HG03159 (cell line): ENCODE results near the gene SBDS.
"Not testable (repeated sequence)": the region's sequence is repeated elsewhere in the genome, so short reads cannot be mapped to it uniquely, and the experiment has no call there.

Source experiments
- ATAC-seq: cut with Tn5 transposase; IDR thresholded peaks from one replicate; pipeline ENCODE4 v1.9.1; 2021; ENCODE audit warnings: mild to moderate bottlenecking, moderate library complexity; ENCODE audit not compliant: unreplicated experiment

Gene SBDS

DNA sequence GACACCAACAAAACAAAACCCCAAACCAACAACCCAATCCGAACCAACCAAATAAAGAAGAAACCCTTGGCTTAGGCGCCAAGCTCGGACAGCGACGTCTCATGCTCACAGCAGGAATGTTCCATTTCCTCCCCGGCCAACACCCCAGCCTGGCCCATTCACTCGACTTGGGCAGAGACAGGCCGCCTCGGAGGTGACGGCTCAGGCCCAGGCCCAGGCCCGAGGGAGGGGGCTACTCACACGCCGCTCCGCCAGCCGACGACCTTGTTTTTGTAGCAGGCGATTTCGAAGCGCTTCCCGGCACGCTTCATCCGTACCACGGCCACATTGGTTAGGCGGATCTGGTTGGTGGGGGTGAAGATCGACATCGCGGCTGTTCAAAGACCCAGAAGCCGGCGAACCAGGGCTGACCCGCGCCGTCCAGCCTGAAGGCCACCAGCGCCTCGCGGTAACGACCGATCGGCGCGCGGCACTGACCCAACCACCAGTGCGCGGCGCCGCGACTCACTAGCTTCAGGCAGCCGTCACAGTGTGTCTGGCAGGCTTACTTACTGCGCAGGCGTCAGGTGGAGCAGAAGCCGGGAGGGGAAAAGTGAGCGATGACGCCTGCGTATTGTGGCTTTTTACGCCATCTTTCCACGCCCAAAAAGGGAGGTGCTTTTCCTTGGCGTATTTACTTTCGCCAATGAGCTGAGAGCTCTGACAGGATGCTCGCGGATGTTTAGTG is at the start of gene SBDS:
TSS of gene SBDS (minus strand) at position 537 of the 727 bp plus-strand sequence. CDS start at position 368, 169 bp downstream.
- ATAC-seq = peak; percentile 58

DNA sequence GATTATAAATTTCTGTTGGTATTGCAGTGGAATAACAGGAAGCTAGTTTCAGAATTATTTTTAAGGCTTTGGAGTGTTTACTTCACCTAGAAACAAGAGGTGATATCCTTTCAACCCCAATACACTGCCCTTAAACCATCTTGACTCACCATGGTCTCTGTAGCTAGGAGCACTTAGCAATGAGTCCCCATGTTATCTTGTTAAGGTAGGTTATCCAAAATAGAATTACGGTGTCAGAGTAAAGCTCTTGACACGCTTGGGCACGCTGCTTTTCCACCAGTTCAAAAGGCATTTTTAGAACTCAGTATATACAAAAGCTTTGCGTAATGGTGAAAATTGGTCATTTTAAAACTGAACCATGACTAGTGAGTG is 48.2 kb upstream of the SBDS start:
- not testable (repeated sequence) for ATAC-seq

DNA sequence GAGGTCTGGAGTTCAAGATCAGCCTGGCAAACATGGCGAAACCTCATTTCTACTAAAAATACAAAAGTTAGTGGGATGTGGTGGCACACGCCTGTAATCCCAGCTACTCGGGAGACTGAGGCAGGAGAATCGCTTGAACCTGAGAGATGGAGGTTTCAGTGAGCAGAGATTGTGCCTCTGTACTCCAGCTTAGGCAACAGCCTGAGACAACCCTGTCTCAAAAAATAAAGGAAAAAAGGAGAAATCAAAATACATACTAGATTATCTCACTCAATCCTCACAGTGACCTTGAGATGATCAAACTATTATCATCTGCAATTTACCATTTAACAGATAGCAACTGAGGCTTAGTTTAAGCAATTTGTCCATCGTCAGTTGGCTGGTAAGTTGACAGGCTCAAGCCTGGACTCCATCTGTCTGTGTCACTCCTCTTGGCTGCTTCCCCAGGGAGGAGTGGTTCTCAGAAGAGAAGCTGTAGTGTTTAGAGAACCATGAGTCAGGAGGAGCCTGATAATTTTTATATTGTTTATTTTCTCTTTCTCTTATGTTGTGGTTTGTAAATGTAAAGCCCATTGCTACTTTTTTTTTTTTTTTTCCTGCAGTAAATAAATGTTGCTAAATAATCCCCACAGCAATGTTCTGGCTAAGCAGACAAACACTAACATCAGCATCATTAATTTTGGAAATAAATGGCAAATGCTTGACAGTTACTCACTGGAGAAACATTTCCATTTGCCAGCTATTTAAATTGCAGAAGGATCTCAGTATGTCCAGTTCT is 47.6 kb upstream of the SBDS start:
- not testable (repeated sequence) for ATAC-seq

DNA sequence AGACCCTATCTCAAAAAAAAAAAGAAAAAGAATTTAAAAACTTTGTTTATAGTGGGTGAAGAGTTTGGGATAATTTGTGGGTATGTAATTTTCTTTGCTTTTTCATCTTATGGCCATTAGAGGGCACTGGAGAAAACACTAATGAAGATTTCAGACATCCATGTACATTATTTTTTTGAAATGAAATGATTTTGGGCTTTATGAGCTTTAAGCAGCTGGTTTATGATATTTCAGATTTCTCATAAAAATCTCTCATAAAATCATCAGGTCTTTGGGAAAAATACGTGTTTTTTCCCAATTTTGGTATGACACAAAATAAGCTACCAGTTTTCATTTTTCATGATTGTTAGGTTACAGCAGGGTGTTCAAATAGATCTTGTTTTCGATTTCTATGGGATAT is 45.4 kb upstream of the SBDS start:
- ATAC-seq = not testable (repeated sequence)

DNA sequence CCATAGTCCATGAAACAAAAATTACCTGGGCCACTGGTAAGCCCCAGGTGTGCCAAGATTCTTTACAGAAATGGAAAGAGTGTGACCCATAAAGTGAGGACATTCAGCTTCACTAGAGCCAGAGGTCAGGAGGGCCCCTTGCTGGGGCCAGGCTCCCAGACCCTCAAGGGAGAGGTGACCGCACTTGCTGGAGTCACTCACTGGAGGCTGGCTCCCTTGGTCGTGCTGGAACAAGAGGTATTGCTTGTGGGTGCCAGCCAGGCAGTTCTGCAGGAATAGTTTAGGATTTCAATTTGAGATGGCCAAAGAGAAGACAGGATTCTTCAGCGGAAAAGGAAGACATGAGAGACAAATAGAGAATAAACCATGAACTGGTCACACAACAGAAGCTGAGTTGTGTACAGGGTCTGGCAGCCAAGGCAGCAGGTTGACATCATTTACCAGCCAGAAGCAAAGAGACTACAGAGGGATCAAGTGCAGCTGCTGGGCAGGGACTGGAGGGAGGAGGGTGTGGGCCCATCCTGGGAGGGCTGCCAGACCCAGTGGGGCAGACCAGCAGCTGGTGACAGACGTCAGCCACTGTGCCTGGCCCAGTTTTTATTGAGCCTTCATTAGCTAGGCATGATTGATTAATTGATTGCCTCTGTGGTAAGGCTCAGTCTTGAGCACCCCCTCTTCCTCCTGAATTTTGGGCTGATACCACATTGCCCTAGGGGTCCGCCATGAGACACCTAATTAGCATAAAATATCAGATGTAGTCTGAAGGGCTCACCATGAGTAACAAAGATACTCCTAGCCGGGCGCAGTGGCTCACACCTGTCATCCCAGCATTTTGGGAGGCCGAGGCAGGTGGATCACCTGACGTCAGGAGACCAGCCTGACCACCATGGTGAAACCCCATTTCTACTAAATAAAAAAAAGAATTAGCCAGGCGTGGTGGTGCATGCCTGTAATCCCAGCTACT is 41.3 kb upstream of the SBDS start:
- ATAC-seq = not testable (repeated sequence)

DNA sequence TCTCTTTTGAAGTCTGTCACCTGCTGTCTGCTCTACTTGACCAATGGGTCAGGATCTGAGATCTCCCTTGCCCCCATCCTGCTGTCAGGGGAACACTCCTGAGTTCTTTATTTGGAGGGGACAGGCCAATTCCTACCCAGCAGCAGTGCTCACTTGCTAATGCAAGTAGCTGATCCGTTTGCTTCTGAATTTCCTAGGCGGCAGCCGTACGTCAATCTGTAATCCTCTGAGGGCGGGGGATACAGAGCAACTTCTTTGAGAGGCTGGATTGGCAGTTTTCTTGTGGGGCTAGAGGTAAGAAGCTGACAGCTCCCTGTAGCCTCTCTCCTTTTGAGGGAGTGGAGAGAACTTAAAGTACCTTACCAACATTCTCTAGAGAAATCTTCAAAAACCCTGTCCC is 37.9 kb upstream of the SBDS start:
- no peak for ATAC-seq

DNA sequence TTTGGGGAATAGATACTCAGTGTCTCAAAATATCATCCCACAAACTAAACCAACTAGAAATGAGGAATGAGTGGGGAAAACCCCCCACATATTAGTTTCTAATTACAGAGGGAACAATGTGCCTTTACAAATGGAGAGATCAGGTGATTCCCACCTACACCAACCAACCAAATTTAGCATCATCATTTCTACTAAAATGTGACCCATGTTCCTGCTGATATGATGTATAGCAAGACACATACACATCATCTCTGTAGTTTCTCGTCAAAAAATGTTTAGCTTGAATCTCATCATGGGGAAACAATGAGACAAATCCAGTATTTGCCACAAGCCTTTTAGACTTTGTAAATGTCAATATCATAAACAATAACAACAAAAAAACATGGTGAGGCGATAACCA is 36.3 kb upstream of the SBDS start:
- not testable (repeated sequence) for ATAC-seq

DNA sequence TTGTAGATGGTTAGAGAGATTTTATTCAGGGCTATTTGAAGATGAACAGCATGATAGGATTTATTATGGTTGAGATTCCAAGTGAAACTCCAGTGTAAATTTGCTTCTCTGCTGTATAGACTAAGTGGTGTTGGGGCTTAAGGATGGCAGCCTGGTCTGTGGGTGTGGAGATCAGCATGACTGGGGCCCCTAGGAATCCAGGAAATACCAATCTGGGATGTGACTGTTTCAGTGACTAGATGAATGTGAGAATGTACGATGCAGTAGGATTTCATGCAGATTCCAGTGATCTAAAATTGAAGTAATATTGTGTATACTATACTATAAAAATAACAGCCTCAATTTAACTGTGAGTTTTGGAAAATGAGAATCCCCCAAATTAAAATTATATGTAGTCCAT is 30.1 kb upstream of the SBDS start:
- ATAC-seq = not testable (repeated sequence)

DNA sequence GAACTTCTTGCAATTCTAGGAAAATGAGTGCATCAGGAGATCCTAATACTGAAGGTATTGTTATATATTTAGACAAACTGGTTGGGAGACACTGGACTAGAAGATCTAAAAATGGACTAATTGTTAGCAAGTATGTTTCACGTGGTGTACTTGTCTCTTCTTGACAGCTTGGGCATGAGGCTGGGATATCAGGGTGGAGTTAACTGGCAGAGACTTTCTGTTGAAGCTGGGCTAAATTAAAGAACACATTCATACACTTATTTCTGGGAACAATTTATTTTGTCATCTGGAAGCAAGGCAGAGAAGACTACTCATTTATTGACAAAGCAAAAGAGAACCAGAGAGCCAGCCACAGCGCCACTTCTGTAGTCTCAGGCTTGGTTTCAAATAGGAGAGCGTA is 27.1 kb upstream of the SBDS start:
- no peak for ATAC-seq

DNA sequence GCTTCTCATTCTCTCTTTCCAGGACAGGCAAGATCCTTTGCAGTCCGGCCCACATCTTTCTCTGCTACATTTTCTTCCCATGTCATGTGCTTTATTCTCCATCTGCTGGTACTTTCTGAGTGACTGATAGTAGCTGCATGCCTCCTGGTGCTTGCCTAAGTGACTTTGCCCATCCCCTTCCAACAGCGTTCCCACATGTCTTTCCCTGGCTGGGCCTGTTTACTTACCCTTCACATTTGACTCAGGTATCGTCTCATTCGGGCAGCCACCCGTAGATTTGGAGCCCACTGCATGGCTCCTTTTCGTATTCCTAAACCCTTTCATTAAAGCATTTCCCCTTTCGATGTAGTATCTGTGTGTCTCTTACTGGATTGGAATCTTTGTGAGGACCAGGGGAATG is 25.9 kb upstream of the SBDS start:
- no peak for ATAC-seq

DNA sequence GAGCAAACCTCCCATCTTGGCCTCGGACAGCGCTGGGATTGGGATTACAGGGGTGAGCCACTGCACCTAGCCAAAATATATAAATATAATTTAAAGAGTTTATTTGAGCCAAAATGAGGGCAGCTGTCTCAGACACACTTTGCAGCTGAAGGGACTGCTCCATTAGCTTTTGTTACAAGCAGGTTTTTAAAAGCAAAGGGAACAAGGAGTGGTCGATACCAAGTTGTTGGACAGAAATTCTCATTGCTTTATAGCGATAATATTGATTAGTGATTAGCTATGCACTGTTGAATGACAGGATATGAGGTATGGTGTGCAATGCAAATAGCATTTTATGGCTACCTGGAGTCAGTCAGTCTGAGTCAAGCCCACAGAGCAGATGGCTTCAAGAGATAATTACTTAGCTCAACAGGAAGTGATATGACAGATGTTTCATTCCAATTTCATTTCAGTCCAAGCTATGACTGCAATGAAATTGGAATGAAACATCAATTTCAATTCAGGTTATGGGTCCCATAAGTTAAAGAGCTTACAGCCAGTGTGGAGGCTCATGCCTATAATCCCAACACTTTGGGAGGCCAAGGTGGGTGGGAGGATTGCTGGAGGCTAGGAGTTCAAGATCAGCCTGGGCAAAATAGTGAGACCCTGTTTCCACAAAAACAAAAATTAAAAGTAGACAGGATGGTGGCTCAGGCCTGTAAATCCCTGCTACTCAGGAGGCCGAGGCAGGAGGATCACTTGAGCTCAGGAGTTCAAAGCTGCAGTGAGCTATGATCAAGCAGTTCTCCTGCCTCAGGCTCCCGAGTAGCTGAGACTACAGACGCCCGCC is 24.4 kb upstream of the SBDS start:
- no peak for ATAC-seq

DNA sequence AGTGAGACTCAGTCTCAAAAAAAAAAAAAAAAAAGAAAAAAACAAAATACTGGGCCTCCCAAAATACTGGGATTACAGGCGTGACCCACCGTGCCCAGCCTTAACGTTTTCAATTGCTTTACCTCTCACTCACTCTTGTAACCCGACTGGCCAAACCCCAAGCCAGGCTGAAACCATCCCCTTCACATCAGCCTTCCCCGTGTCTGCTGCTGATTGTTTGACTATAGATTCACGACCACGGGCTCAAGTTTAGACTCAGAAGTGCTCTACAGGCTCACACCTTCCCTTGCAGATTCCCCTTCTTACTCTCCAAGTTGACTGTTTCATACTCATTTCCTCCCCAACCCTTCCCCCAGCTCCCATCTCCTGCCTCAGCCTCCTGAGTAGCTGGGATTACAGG is 23.6 kb upstream of the SBDS start:
- ATAC-seq = no peak

DNA sequence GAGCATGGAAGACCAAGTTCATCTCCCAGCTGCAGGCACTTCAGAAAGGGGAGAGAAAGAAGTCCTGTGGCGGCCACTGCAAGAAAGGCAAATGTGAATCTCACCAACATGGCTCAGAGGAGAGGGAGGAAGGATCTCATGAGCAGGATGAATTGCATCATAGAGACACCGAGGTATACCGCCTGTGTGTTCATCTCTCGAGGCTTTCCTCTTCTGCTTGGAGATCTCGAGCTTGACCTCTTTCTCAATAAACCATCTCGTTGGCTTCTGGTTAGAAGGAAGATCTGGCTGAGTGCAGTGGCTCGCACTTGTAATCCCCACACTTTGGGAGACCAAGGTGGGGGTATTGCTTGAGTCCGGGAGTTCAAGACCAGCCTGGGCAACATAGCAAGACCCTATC is 22.6 kb upstream of the SBDS start:
- ATAC-seq = not testable (repeated sequence)

DNA sequence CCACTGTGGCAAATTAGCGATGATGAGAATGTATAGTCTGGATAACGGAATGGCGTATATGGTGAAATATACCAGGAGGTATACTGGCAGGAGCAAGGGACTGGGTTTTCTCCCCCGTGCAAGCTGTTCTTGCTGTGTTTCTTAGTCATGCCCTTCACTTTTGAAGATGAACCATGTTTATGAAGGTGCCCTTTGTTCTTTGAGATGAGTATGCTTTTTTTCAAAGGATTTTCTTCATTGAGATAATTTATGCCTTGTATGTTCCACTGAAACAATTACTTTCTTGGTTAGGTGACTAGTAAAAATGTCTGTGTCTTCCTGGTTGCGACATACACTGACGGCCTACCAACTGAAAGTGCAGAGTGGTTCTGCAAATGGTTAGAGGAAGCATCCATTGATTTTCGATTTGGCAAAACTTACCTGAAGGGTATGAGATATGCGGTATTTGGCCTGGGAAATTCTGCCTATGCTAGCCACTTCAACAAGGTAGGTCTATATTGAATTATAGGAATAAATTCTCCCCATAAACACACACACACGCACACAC is 18.8 kb upstream of the SBDS start:
- not testable (repeated sequence) for ATAC-seq

DNA sequence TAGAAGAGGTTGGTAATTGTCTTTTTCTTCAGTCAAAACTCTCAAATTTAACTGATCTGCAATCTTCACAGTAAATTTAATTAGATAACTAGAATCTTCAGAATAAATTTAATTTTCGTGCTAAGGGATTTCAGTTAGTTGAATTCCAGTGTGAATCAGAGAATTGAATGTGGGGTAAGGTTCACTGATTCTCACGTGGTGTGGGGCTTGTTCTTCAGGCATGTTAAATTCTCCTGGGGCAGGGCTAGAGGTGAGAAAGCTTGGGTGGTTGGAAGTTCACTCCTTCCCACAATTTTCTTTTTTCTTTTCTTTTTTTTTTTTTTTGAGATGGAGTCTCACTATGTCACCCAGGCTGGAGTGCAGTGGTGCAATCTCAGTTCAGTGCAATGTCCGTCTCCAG is 14.3 kb upstream of the SBDS start:
- ATAC-seq = not testable (repeated sequence)

DNA sequence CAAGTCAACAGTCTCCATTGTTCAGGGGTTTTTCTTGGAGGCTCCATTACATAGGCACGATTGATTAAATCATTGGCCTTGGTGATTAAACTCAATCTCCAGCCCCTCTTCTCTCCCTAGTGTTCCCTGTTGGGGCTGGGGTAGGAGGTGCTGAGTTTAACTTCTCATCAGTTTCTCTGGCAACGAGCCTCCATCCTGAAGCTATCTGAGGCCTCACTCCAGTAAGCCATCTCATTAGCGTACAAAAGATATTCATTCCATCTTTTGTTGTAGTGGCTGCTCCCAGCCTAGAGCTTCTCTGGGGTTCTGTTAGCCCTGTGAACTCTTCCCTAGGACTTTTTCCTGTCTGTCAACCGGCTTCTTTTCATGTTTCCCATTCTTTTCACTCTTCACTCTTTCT is 12.9 kb upstream of the SBDS start:
- no peak for ATAC-seq

DNA sequence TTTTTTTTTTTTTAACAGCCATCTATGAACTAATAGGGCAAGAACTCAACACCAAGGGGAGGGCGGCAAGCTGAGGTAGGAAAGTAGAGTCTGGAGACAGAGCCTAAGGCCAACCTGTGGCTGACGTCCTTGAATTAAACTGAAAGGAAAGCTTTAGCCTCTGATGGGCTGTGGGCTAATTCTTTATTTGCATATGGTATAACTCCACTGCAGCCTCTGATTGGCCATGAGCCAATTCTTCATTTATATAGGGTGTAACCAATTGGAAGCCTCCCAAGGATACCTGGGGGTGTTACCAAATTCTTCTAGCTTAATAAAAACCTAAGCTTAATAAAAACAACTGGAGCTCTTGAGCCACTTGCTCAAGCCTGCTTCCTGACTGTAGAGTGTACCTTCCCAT is 11.6 kb upstream of the SBDS start:
- ATAC-seq = no peak

DNA sequence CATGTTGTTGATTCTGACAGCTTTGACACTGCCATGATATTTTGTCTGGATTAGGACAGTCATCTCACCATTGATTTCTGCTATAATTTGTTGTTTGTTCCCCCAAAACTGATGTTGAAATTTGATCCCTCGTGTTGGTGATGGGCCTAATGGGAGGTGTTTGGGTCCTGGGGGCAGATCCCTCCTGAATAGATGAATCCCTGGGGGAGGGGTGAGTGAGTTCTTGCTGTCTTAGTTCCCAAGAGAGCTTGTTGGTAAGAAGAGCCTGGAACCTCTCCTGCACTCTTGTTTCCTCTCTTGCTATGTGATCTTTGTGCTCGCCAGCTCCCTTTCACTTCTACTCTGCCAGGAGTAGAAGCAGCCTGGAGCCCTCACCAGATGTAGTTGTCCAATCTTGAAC is 8.8 kb upstream of the SBDS start:
- not testable (repeated sequence) for ATAC-seq

DNA sequence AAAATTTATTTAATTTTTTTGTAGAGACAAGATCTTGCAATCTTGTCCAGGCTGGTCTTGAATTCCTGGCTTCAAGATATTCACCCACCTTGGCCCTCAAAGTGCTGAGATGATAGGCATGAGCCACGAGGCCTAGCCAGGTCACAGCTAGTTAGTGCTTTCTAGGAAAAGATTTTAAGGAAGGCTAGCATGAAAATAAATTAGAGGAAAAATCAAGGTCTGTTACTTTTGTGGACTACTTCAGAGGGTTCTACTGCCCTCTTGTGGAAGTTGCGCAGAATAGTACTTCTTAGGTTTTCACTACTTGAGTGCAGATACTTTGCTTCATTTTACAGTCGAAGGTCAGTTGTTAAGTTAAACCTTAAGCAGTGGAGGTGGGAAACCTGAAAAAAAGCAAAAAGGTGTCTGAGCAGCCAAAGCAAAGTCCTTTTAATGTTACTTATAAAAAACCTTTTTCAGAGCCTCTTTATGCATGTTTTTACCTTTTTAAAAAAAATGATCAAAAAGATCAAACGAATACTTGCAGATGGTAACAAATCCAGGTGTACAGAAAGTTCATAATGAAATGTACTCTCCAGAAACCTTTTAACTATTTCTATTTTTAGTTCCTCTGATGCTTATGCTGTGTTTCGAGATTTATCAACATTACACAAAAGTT is 5.3 kb upstream of the SBDS start:
- not testable (repeated sequence) for ATAC-seq
